ENCODE data around the gene ATOH1.

The ATOH1 gene

DNA sequence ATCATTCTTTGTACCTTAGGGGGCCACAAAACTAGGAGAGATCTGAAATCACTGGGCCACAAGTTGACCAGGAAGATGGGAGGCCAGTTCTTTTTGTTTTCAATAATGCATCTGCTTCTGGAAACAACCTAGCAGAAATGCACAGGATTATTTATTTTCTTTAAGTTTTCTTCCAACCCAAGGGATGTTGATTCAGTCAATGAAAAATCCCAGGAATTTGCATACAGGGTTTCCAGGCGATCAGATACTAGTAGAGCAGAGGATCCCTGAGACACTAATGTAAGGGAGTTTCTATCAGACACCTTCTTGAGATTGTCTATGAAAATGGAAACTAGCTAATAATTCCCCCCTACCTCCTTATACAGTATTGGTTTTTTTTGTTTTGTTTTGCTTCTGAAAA lies 7.4 kb downstream of the ATOH1 start:
- no peak for FAIRE-seq

DNA sequence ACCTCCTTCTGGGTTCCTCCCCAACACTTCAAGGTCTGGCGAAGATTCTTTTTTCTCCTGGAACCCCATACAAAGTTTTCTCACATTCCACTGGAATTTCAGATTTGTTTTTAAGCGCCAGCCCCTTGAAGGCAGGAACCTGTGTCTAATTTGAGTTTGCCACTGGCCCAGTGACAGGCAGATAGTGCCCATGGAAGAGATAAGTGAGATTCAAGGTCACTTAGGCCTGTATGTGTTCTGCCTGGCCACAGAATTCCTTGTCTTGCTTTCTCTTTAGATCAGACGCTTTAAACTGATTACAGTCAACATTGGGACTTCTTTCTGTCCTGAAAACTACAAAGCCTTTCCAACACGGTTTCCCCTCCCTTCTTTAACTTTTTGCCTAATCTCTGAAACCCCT lies 11.2 kb downstream of the ATOH1 start:
- no peak for FAIRE-seq

DNA sequence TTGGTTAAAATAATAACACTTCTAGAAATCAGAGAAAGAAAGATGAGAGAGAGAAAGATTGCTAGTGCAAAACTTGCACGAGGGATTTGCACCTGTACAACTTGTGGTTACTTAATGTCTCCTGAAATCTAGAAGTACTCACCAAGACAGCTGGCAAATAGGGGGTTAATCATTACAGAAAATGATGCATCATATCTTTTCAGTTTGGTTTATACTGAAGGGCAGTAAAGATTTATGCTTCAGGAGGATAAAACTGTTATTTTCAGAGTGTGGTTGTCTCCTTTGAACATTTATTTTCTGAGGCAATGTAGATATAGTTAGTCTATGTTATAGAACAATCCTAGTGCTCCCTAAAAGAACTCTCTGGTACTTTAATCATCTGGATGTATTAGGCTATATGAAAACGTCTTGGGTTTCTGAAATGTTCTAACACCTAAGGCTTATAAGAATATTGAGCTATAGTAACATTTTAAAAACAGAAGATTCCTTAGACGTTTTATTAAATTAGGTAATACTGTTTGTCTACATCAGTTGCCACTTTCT lies 13.3 kb downstream of the ATOH1 start:
- FAIRE-seq = no peak

DNA sequence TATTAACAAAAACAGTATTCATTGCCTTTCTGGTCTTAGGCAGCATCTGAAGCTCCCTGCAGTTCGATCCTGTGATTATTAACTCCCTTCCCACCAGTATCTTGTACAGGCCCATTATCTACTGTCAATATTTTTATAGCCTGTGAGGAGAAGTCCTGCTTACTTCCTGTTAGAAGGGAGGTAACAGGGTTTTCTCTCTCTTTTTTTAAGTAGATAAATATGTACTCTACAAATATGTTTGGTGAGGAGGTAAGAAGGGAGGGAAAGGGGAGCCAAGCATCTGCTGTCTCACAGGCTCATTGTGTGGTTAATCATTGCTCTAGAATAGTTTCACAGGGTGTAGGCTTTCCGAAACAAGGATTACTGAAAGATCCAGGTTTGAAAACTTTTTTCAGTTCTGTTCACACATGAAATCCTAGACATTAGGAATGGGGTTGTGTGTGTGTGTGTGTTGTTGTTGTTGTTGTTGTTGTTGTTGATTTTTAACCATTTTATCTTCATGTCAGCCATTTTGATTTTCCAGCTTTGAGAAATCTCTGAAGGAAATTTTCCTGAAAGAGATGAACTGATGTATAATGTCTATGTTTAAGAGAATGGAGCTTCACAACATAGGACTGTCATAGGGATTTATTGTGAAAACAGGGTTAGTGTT lies 14.2 kb downstream of the ATOH1 start:
- no peak for FAIRE-seq

DNA sequence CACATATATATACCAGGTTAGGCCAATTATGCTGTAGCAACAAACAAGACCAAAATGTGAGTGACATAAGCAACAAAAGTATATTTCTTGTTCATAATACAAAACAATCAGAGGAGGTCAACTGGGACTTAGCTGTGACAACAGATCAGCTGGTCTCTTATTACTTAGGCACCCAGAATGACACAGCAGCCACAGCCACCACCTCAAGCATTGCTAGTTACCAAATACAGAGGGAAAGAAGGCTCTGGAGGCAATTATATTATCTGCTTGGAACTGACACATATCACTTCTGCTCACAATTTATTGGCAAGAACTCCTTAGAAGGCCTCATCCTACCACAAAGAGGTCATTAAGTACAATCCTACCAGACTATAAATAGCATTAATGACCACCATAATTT lies 15.2 kb downstream of the ATOH1 start:
- FAIRE-seq = no peak

DNA sequence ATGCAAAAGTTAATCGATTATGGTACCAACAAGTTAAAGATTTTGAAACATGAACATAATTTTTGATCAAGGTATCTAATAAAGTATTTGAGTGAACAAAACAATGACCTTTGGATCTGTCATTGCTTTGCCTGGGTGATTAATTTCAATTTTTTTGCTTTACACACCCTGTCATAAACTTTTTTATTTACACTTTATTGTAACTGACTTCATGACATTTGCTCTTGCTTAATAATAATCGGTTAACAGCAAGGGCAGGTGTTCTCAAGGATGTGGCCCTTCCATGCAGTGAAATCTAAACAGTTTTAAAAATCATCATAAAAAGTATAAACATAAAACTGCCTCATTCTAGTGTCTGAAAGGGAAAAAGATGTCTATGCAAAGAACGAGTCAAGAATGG lies 24.1 kb downstream of the ATOH1 start:
- FAIRE-seq = no peak

DNA sequence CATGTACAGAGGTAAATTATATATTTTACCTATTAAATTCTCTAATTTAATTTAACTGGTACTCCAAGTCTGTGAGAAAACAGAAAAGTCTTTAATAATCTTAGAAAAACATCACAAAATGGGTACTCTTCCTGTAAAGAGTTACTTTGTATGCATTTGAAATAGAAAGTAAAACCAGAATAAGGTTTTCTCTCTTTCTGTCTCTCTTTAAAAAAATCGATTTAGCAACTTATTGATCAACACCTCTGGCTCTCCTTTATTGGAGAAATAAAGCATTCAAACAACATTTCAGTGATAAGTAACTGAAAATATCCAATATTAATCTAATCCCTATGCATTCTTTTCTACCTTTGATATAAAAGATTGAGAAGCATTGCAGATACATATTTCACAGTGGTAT lies 27.4 kb downstream of the ATOH1 start:
- FAIRE-seq = no peak

DNA sequence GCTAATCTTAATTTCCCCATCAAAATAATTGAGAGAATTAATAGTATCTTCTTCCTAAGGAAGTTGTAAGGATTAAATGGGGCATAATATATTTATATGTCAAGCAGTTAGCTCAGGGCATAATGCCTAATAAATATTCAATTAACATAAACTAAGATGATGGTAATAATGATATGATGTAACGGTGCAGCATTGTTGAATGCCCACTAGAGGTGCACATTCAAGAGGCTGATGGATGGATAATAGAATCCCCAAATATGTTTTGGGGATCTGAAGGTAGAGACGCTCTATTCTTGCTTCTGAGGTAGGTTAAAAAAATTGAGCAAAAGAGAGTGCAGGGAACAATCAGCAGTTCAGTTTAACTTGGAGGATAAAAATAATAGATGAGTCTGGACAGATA lies 37.1 kb downstream of the ATOH1 start:
- FAIRE-seq = no peak

DNA sequence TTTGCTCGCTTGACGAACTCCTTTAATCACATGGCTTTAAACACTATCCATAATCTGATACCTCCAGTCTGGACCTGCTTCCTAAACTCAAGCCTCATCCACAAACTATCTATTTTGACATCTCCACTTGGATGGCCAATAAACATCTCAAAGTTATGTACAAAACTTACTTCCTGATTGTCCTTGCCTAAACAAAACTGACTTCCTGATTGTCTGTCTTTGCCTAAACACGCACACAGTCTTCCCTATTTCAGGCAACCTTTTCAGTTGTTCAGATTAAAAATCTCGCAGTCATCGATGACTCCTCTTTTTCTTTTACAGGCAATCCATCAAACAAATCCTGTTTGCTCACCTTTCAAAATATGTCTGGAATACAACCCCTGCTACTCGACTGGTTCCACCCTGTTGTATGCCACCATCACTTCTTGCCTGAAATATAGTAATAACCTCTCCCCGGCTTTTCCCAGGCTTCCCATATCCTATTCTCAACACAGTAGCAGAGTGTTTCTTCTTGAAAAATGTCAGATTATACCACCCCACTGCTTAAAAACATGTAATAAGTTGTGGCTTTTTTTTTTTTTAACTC lies 39.0 kb downstream of the ATOH1 start:
- FAIRE-seq = no peak

DNA sequence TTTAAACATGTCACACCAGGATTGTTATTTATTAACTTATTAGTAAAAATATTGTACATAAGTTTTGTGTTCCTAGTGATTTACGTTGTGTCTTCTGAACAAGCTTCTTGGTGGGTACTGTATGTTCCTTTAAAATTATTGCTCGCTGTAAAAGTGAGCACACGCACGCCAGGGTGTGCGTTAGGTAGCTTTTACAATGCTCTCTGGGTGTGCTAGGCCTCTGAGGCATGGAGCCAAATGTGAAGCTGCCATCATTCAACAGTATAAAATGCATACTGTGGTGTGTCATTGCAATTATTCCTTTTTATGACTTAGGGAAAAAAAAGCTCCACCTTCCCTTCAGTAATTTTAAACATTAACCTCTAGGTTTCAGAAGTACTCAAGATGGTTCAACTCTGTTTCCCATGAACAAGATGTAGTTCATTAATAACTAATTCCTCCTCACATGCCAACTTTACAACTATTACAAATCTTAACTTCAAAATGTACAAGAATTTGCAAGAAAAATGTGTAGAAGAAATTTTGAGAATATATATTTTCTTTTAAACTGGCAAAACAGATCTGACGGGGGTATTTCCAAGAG lies 42.4 kb downstream of the ATOH1 start:
- FAIRE-seq = no peak

DNA sequence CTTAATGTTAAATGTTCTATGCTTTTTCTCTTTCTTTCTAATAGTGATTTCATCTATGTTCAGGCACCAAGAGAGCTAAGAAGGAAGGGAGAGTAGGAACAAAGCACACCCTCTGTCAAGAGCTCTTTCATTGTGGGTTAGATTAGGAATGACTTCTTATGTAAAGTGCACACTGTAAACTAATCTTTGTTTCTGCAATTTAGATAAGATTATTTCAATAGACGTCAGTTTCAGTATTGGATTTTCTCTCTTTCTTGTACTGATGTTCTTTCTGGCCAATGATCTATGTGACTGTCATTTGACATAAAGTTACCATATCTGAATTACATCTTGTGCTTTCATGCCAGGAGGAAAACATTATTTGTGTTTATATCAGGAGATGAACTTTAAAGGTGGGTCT lies 48.2 kb downstream of the ATOH1 start:
- no peak for FAIRE-seq

DNA sequence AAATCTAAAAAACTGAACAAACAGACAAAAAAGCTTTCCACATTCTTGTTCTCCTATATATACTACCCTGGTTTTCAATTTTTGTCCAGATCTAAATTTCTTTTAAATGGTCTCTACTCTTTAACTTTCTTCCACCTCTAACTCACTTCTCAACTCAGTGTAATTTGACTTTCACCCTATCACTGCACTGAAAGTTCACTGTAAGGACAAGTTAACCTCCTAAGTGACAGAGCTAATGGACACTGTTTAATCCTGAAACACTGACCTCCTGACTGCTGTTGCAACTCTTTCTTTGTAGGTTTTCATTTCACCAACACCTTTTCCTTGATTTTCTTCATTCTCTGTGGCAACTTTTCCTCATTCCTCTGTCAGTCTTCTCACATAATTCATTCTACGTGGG lies 50.0 kb downstream of the ATOH1 start:
- no peak for FAIRE-seq

DNA sequence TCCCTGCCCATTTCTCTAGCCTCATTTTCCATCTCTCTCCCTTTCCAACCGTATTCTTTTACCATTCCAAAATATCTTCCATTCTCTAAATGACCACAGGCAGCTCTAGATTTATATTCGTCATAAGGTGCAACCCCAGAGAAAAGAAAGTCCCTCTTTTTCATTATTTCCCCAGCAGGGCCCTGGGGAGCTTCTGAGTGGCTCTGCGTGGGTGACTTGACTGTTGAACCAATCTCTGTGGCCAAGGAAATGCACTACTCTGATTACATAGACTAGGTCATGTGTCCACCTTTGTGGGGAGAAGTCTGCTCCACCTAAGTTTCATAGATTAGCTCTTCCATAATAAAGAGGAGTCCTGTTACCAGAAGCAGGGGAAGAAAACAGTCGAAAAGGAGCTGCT lies 51.4 kb downstream of the ATOH1 start:
- no peak for FAIRE-seq
